Activated CD4-positive, alpha-beta T cell treated with anti-CD3 and anti-CD28 coated beads, Interleukin-2, amount 10 ng/mL, durations not matched to agents 7 days and 5 days (primary cell): ENCODE measurements around the gene NINL. TPM values are rescaled to one million over a fixed set of nuclear protein-coding genes. Genes with fewer than 3 reads are reported as not detected.

Experiments
- CTCF ChIA-PET: fragments of 350-600 bp; sonication (Branson Sonifier 250); formaldehyde crosslinking; loops from one replicate; lab custom pipeline; 2021; ENCODE audit warnings: antibody characterized with exemption; lab: Charles Lee
- POLR2A ChIA-PET: fragments of 350-600 bp; sonication (Branson Sonifier 250); formaldehyde crosslinking; loops from one replicate; lab custom pipeline; 2021; ENCODE audit warnings: antibody characterized with exemption; lab: Charles Lee
- DNase-seq: peaks from one replicate; pipeline ENCODE4 v3.0.0-alpha.2; 2020
- H3K27ac Mint-ChIP-seq: one replicate; pipeline ENCODE4 v1.8.0; 2021; ENCODE audit warnings: mild to moderate bottlenecking, moderate library complexity, mixed read lengths
- H3K27me3 Mint-ChIP-seq: one replicate; pipeline ENCODE4 v1.8.0; 2021; ENCODE audit warnings: mixed read lengths
- H3K36me3 Mint-ChIP-seq: one replicate; pipeline ENCODE4 v1.8.0; 2021; ENCODE audit warnings: low read depth, mixed read lengths
- H3K4me1 Mint-ChIP-seq: one replicate; pipeline ENCODE4 v1.8.0; 2021; ENCODE audit warnings: mixed read lengths
- H3K4me3 Mint-ChIP-seq: one replicate; pipeline ENCODE4 v1.8.0; 2021; ENCODE audit warnings: mild to moderate bottlenecking, moderate library complexity, mixed read lengths
- H3K9me3 Mint-ChIP-seq: one replicate; pipeline ENCODE4 v1.8.0; 2021; ENCODE audit warnings: mixed read lengths
- total RNA-seq, 2 experiments: library from RNA; stranded (reverse); gene quantifications; one replicate each; pipeline ENCODE4 v1.2.3, GENCODE V29; 2021

The NINL gene
- total RNA-seq, 2 experiments from 2014 or later = 2.3 to 3.7 TPM

DNA sequence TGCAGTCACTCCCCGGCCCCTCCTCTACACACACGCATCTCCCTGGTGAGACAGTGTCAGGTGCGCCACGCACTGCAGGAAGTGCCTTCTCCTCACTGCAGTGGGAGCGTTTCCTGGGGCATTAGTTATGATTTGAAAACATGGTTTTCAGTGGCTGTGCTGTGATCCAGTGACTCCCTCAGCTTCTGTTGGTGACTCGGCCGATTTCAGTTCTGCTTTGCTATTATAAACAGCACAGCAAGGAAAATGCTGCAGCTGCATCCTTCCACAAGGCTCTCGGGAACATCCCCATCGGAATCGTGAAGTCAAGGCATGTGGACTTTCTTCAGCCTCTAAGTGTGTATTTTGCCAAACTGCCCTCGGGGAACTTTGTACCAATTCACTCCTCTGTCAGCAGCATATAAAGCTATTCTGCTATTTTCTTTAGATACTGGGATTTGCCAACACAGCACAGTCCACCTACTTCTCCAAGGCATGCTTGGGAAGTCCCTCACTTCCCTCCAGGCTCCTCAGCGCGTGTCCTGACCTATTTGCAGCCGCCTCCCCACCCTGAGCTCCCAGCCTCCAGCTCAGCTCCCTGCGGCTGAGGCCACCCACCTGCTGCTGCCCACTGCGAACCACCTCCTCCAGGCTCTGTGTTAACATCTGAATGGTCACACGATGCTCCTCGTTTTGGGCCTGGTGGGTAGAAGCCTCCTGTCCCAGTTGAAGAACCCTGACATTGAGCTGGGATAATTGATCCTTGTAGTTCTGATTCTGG, 123.4 kb downstream of the NINL start:
- ChIA-PET POLR2A (no interaction called here), CTCF (interaction anchor here (1.1 kb wide), 1 partner anchor 9 kb away, joined by 3 read pairs; no protein-coding TSS in a partner anchor)
- Mint-ChIP-seq H3K27me3 (no peaks in the 10 kb centered on the region), H3K4me1 (peaks cover 3% of the 10 kb centered on the region), H3K36me3 (no peaks in the 10 kb centered on the region), H3K4me3 (no peak overlapping the region), H3K27ac (no peak overlapping the region), H3K9me3 (no peaks in the 10 kb centered on the region)
- no peak for DNase-seq

DNA sequence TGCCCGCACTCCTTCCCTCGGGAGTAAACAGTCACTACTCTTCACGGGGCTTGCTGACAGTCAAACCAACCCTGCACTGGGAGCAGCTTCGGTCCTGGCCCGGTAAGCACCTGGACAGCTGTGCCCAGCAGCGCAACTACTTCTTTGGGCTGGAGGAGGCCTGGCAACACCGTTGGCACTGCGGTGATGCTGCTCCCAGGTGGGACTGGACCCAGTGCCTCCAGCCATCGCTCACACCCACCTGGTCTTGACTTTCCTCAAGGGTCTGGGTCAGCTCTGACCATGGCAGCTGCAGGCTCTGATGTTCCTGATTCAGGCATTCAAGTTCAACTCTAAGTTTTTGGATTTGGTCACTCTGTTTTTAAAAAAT, 124.1 kb downstream of the NINL start:
- H3K27me3 Mint-ChIP-seq = no peaks in the 10 kb centered on the region
- no peak for DNase-seq
- peaks cover 3% of the 10 kb centered on the region for H3K4me1 Mint-ChIP-seq
- no peaks in the 10 kb centered on the region for H3K36me3 Mint-ChIP-seq
- ChIA-PET POLR2A (no interaction called here), CTCF (no interaction called here)
- H3K4me3 Mint-ChIP-seq = no peak overlapping the region
- H3K27ac Mint-ChIP-seq = no peak overlapping the region
- no peaks in the 10 kb centered on the region for H3K9me3 Mint-ChIP-seq

- no peak for DNase-seq
- no peaks in the 10 kb centered on the region for H3K9me3 Mint-ChIP-seq
- CTCF ChIA-PET = no interaction called here
- H3K4me1 Mint-ChIP-seq = peaks cover 3% of the 10 kb centered on the region
- H3K4me3 Mint-ChIP-seq = no peak overlapping the region
- POLR2A ChIA-PET = no interaction called here
- no peaks in the 10 kb centered on the region for H3K27me3 Mint-ChIP-seq
- H3K36me3 Mint-ChIP-seq = no peaks in the 10 kb centered on the region
- H3K27ac Mint-ChIP-seq = no peak overlapping the region
These were observed 124.6 kb downstream of the NINL start for GRCh38 chr20:25460566-25461280.

DNA sequence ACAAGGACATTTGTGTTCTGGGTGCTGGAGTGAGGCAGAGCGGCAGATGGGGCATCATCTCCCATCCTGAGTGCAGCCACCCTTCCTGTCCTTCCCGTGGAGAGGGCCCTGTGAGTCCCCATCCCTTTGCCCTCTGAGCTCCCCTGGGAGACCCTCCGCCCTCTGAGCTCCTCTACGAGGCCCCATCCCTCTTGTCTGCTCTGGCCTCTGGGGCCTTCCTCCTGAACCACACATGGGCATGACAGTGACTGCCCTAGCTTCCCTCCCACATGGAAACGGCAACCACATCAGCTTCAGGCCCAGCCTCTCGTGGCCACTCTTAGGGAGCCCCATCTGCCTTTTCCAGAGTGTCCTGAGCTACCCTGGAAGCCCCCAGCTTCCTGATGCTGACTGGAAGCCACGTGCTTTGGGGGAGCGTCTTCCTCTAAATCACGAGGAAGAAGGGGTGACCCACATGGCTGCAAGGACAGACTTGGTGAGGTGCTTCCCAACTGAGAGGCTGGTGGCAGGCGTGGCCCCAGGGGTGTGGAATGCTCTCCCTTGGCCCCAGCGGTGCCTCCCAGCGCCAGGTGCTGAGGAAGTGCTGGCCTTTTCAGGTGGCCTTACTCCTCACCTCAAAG, 125.3 kb downstream of the NINL start:
- H3K4me1 Mint-ChIP-seq = peaks cover 3% of the 10 kb centered on the region
- ChIA-PET POLR2A (no interaction called here), CTCF (interaction anchor here (0.6 kb wide), 1 partner anchor 514 kb away, joined by 3 read pairs; no protein-coding TSS in a partner anchor)
- H3K27ac Mint-ChIP-seq = no peak overlapping the region
- no peak overlapping the region for H3K4me3 Mint-ChIP-seq
- DNase-seq = no peak
- H3K9me3 Mint-ChIP-seq = no peaks in the 10 kb centered on the region
- H3K27me3 Mint-ChIP-seq = no peaks in the 10 kb centered on the region
- H3K36me3 Mint-ChIP-seq = no peaks in the 10 kb centered on the region

DNA sequence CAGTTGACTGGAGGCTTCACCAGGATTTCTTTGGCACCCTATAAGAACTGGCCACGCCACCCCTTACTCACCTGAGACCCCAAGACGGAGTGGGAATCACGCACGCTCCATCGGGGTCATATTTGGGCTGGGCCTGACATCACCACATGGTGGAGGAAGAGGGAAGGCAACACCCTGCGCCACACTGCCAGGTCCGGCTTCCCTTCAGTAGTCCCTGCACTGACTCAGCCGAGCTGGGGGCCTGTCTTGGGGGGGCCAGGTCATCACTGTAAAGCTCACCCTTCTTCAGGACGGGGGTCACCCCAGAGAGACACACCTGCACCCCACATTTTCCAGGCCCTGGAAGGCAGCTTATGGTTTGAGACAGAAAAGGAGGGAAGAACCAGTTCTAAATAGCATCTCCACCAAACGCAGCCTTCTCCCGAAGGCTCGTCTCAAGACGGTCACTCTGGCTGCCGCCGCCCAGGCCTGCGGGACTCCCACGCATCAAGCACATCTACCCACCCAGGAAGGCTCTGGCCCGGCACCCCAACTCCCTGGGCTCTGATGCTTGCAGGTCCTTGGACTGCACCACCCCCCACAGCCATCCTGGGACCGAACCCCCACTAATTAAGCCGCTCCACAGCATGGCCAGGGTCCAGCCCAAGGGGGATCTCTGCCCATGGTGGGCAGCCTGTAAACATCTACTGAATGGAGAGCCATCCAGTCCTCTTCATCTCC, 126.1 kb downstream of the NINL start:
- POLR2A ChIA-PET = no interaction called here
- Mint-ChIP-seq H3K27ac (no peak overlapping the region), H3K4me1 (peaks cover 3% of the 10 kb centered on the region), H3K4me3 (no peak overlapping the region), H3K36me3 (no peaks in the 10 kb centered on the region), H3K27me3 (no peaks in the 10 kb centered on the region), H3K9me3 (no peaks in the 10 kb centered on the region)
- CTCF ChIA-PET = no interaction called here
- no peak for DNase-seq

DNA sequence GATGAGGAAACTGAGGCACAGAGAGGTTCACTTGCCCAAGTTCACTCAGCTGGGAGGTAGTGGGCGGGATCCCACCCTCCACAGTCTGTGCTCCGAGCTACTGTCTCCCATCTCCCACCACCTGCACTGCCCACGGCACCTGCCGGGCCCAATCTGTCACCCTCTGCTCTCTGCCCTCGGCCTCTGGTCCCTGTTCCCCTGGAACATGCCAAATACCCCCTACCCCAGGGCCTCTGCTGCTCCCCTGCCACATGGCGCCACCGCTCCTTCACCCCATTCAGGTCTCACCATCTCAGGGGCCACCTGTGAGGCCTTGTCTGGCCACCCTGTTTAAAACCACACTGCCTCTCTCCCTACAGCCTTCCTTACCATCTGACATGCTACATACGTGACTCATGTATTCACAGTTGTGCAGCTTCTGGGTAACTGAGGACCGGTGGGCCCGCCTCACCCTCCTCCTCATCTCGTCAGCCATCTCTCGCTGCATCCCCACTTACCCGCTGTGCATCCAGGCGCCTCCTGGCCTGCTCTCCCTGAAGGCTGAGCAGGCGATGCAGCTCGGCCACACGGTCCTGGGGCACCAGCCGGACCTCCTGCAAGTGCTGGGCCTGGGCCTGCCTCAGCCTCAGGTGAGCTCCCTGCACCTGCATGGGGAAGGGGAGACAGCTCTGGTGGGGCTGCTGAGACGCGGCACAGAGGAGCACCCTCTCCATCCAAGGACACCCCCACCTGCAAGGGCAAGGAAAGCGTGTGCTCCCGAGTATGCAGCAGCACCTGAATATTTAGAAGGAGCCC, 127.2 kb downstream of the NINL start:
- no peak overlapping the region for H3K4me3 Mint-ChIP-seq
- no peak for DNase-seq
- CTCF ChIA-PET = no interaction called here
- peaks cover 3% of the 10 kb centered on the region for H3K4me1 Mint-ChIP-seq
- no peaks in the 10 kb centered on the region for H3K36me3 Mint-ChIP-seq
- no peaks in the 10 kb centered on the region for H3K9me3 Mint-ChIP-seq
- no peak overlapping the region for H3K27ac Mint-ChIP-seq
- H3K27me3 Mint-ChIP-seq = no peaks in the 10 kb centered on the region
- POLR2A ChIA-PET = no interaction called here

- no peaks in the 10 kb centered on the region for H3K4me1 Mint-ChIP-seq
- H3K27me3 Mint-ChIP-seq = no peaks in the 10 kb centered on the region
- no peaks in the 10 kb centered on the region for H3K9me3 Mint-ChIP-seq
- peaks cover 4% of the 10 kb centered on the region for H3K36me3 Mint-ChIP-seq
- CTCF ChIA-PET = interaction anchor here (0.9 kb wide), 1 partner anchor 19 kb away, joined by 3 read pairs; no protein-coding TSS in a partner anchor
- no peak overlapping the region for H3K27ac Mint-ChIP-seq
- POLR2A ChIA-PET = no interaction called here
- no peak for DNase-seq
- H3K4me3 Mint-ChIP-seq = no peak overlapping the region
These were observed 131.0 kb downstream of the NINL start for GRCh38 chr20:25454153-25454900.

- no peak for DNase-seq
- no peaks in the 10 kb centered on the region for H3K4me1 Mint-ChIP-seq
- CTCF ChIA-PET = interaction anchor here (0.9 kb wide), 1 partner anchor 18 kb away, joined by 3 read pairs; no protein-coding TSS in a partner anchor
- H3K27me3 Mint-ChIP-seq = no peaks in the 10 kb centered on the region
- no peak overlapping the region for H3K4me3 Mint-ChIP-seq
- peaks cover 12% of the 10 kb centered on the region for H3K36me3 Mint-ChIP-seq
- H3K9me3 Mint-ChIP-seq = no peaks in the 10 kb centered on the region
- H3K27ac Mint-ChIP-seq = no peak overlapping the region
- POLR2A ChIA-PET = no interaction called here
These were observed 132.1 kb downstream of the NINL start for GRCh38 chr20:25453035-25453810.

DNA sequence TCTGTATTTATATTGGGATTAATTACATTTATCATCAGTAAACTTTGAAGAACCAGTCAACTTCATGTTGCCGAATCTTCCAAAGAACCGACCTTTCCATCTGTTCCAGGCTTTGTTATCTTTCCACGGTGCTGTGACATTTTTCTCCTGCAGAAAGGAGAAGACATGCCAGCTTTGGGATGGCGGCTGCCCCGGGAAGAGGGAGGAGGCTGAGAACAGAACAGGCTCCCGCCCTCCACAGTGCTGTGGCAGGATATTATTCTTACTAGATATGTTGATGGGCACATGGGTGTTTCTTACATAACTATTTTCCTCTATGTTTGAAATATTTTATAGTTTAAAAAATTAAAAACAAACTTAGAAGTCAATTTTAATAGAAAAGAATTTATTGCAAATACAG, 133.0 kb downstream of the NINL start:
- no peak for DNase-seq
- Mint-ChIP-seq H3K4me3 (no peak overlapping the region), H3K27ac (no peak overlapping the region), H3K4me1 (no peaks in the 10 kb centered on the region), H3K36me3 (peaks cover 14% of the 10 kb centered on the region), H3K27me3 (no peaks in the 10 kb centered on the region), H3K9me3 (no peaks in the 10 kb centered on the region)
- POLR2A ChIA-PET = no interaction called here
- CTCF ChIA-PET = no interaction called here

DNA sequence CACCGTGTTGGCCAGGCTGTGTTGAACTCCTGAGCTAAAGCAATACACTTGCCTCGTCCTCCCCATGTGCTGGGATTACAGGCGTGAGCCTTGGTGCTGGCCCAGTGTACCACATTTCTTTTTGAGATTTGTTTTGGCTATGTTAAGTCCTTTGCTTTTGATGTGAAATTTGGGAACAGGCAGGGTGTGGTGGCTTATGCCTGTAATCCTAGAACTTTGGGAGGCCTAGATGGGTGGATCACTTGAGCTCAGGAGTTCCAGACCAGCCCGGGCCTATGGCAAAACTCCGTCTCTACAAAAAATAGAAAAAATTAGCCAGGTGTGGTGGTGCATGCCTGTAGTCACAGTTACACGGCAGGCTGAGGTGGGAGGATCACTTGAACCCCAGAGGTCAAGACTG, 137.7 kb downstream of the NINL start:
- Mint-ChIP-seq H3K4me1 (peaks cover 5% of the 10 kb centered on the region), H3K36me3 (peaks cover 42% of the 10 kb centered on the region)
- POLR2A ChIA-PET = no interaction called here

GRCh38 chr20:25444556-25444955, 140.8 kb downstream of the NINL start:
- Mint-ChIP-seq H3K27ac (no peak overlapping the region), H3K4me3 (no peak overlapping the region), H3K27me3 (no peaks in the 10 kb centered on the region), H3K4me1 (peaks cover 5% of the 10 kb centered on the region), H3K36me3 (peaks cover 45% of the 10 kb centered on the region), H3K9me3 (no peaks in the 10 kb centered on the region)
- DNase-seq = no peak
- ChIA-PET CTCF (no interaction called here), POLR2A (no interaction called here)

More for the DNA sequence above, 137.7 kb downstream of the NINL start:
- CTCF ChIA-PET = no interaction called here
- H3K4me3 Mint-ChIP-seq = no peak overlapping the region
- no peaks in the 10 kb centered on the region for H3K9me3 Mint-ChIP-seq
- no peak overlapping the region for H3K27ac Mint-ChIP-seq
- no peaks in the 10 kb centered on the region for H3K27me3 Mint-ChIP-seq
- no peak for DNase-seq
